ENCODE measurements around the gene MPPED2. TPM values are rescaled to one million over a fixed set of nuclear protein-coding genes. Genes with fewer than 3 reads are reported as not detected.

The MPPED2 gene
- total RNA-seq, 1 donor from 2014 or later, result 50.2 TPM

DNA sequence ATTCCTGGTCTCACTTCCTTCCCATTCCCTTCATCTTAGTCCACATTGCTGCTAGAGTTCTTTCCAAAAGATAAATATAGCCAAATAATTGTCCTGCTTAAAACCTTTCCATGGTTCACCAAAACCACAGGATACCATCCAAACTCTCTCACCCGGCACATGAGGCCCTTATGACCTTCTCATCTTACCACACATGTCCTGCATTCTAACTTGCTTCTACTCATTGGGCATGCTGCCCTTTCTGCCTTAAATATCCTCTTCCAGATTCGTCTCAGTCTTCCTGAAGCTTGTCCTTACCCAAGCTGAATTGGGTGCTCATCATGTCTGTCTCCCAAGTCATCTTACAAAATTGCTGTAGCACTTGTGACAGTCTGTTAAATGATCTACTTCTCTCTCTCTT, 114.9 kb downstream of the MPPED2 start:
- no peaks in the 10 kb centered on the region for H3K9me3 Mint-ChIP-seq (ENCODE audit: unreplicated experiment)
- no peak overlapping the region for H3K4me3 Mint-ChIP-seq (ENCODE audit: unreplicated experiment)
- TF ChIP-seq, protein P1, sequence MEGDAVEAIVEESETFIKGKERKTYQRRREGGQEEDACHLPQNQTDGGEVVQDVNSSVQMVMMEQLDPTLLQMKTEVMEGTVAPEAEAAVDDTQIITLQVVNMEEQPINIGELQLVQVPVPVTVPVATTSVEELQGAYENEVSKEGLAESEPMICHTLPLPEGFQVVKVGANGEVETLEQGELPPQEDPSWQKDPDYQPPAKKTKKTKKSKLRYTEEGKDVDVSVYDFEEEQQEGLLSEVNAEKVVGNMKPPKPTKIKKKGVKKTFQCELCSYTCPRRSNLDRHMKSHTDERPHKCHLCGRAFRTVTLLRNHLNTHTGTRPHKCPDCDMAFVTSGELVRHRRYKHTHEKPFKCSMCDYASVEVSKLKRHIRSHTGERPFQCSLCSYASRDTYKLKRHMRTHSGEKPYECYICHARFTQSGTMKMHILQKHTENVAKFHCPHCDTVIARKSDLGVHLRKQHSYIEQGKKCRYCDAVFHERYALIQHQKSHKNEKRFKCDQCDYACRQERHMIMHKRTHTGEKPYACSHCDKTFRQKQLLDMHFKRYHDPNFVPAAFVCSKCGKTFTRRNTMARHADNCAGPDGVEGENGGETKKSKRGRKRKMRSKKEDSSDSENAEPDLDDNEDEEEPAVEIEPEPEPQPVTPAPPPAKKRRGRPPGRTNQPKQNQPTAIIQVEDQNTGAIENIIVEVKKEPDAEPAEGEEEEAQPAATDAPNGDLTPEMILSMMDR (IDR thresholded peaks at IDR 0.05; ENCODE audit: unreplicated experiment), result no peak
- peaks cover 7% of the 10 kb centered on the region for H3K36me3 Mint-ChIP-seq (ENCODE audit: low read depth, unreplicated experiment)
- no peak for DNase-seq (ENCODE audit: low spot score)
- no peak overlapping the region for H3K27ac Mint-ChIP-seq (ENCODE audit: unreplicated experiment)
- H3K4me1 Mint-ChIP-seq (ENCODE audit: unreplicated experiment), result peaks cover 23% of the 10 kb centered on the region
- H3K27me3 Mint-ChIP-seq (ENCODE audit: unreplicated experiment), result peaks cover 2% of the 10 kb centered on the region

DNA sequence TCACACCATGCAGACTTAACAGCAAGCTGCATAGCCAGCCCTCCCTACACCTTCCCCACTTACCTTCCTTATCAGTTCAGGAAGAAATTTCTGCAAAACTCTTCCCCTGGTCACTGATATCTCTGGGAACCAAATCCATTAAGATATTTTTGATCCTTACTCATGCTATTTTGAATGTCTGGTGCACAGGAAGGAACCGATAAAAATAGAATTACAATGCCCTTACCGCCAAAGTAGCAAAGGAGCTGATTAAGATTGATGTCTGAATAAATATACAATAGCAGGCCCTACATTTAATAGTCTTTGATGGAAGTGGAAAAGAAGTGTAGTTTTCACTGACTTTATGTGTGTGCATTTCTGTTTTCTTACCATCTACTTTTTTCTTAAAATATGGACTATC, 117.3 kb downstream of the MPPED2 start:
- no peak overlapping the region for H3K4me3 Mint-ChIP-seq (ENCODE audit: unreplicated experiment)
- no peak for DNase-seq (ENCODE audit: low spot score)
- peaks cover 2% of the 10 kb centered on the region for H3K27me3 Mint-ChIP-seq (ENCODE audit: unreplicated experiment)
- H3K36me3 Mint-ChIP-seq (ENCODE audit: low read depth, unreplicated experiment), result peaks cover 5% of the 10 kb centered on the region
- TF ChIP-seq, protein P1 (IDR thresholded peaks at IDR 0.05; ENCODE audit: unreplicated experiment), result no peak
- peaks cover 24% of the 10 kb centered on the region for H3K4me1 Mint-ChIP-seq (ENCODE audit: unreplicated experiment)
- no peak overlapping the region for H3K27ac Mint-ChIP-seq (ENCODE audit: unreplicated experiment)
- no peaks in the 10 kb centered on the region for H3K9me3 Mint-ChIP-seq (ENCODE audit: unreplicated experiment)

DNA sequence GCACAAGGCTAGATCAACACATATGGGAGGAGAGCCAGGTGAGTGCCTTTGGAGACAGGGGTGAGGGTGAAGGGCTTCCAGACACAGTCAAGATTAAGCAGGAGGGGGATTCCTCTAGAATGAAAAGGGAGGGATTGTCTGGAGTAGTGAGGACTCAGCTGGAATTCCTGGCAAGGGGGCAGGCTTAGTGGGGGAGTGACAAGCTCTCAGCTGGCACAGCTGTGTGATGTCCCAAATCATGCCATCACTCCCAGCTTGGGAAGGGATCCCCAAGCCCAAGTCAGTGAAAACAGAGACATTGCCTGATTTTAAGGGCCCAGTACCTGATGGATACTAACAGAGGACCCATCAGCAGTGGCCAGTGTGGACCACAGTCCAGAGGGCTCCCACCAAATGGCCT, 119.0 kb downstream of the MPPED2 start:
- no peaks in the 10 kb centered on the region for H3K9me3 Mint-ChIP-seq (ENCODE audit: unreplicated experiment)
- H3K27ac Mint-ChIP-seq (ENCODE audit: unreplicated experiment), result no peak overlapping the region
- H3K4me1 Mint-ChIP-seq (ENCODE audit: unreplicated experiment), result peaks cover 36% of the 10 kb centered on the region
- H3K36me3 Mint-ChIP-seq (ENCODE audit: low read depth, unreplicated experiment), result no peaks in the 10 kb centered on the region
- DNase-seq (ENCODE audit: low spot score), result no peak
- H3K4me3 Mint-ChIP-seq (ENCODE audit: unreplicated experiment), result no peak overlapping the region
- TF ChIP-seq, protein P1 (IDR thresholded peaks at IDR 0.05; ENCODE audit: unreplicated experiment), result no peak
- H3K27me3 Mint-ChIP-seq (ENCODE audit: unreplicated experiment), result peaks cover 2% of the 10 kb centered on the region

GRCh38 chr11:30465623-30466022, 120.5 kb downstream of the MPPED2 start:
- TF ChIP-seq, protein P1 (IDR thresholded peaks at IDR 0.05; ENCODE audit: unreplicated experiment), result no peak
- H3K9me3 Mint-ChIP-seq (ENCODE audit: unreplicated experiment), result no peaks in the 10 kb centered on the region
- H3K4me1 Mint-ChIP-seq (ENCODE audit: unreplicated experiment), result peaks cover 41% of the 10 kb centered on the region
- no peak for DNase-seq (ENCODE audit: low spot score)
- no peak overlapping the region for H3K4me3 Mint-ChIP-seq (ENCODE audit: unreplicated experiment)
- no peaks in the 10 kb centered on the region for H3K27me3 Mint-ChIP-seq (ENCODE audit: unreplicated experiment)
- H3K36me3 Mint-ChIP-seq (ENCODE audit: low read depth, unreplicated experiment), result no peaks in the 10 kb centered on the region
- no peak overlapping the region for H3K27ac Mint-ChIP-seq (ENCODE audit: unreplicated experiment)

- Mint-ChIP-seq H3K4me1 (ENCODE audit: unreplicated experiment) (peaks cover 42% of the 10 kb centered on the region), H3K4me3 (ENCODE audit: unreplicated experiment) (no peak overlapping the region), H3K27me3 (ENCODE audit: unreplicated experiment) (no peaks in the 10 kb centered on the region), H3K27ac (ENCODE audit: unreplicated experiment) (no peak overlapping the region), H3K36me3 (ENCODE audit: low read depth, unreplicated experiment) (no peaks in the 10 kb centered on the region), H3K9me3 (ENCODE audit: unreplicated experiment) (no peaks in the 10 kb centered on the region)
- DNase-seq (ENCODE audit: low spot score), result no peak
- TF ChIP-seq, protein P1 (IDR thresholded peaks at IDR 0.05; ENCODE audit: unreplicated experiment), result no peak
These were observed 121.0 kb downstream of the MPPED2 start for GRCh38 chr11:30465192-30465591.

Data from endothelial cell (in vitro differentiated cells).